OCI-M2 (cell line): Measurements from ENCODE around the gene RADIL.

Experiments
- DNase-seq: peaks from one replicate; lab custom pipeline; 2025; ENCODE audit not compliant: unreplicated experiment; lab: John Stamatoyannopoulos, UW

Gene RADIL

GRCh38 chr7:4783292-4783652, 100.2 kb downstream of the RADIL start:
- DNase-seq: no peak

GRCh38 chr7:4782333-4783291, 100.9 kb downstream of the RADIL start:
- DNase-seq: no peak

- no peak for DNase-seq
Observed at GRCh38 chr7:4781366-4782069, 102.0 kb downstream of the RADIL start.

GRCh38 chr7:4779118-4779517, 104.4 kb downstream of the RADIL start:
- no peak for DNase-seq

- DNase-seq: no peak
Observed at GRCh38 chr7:4775848-4776623, 107.5 kb downstream of the RADIL start.

- peak; percentile 15 for DNase-seq
Observed at GRCh38 chr7:4775250-4775847, 108.2 kb downstream of the RADIL start, which contains the start of gene AP5Z1. AP5Z1 (plus strand) TSS chr7:4775623; CDS start chr7:4775716, 93 bp downstream.

- no peak for DNase-seq
Observed at GRCh38 chr7:4774658-4775249, 108.8 kb downstream of the RADIL start.

GRCh38 chr7:4774007-4774406, 109.5 kb downstream of the RADIL start:
- no peak for DNase-seq

GRCh38 chr7:4772306-4772705, 111.2 kb downstream of the RADIL start:
- no peak for DNase-seq

GRCh38 chr7:4771737-4772136, 111.8 kb downstream of the RADIL start:
- DNase-seq: no peak

GRCh38 chr7:4770886-4771285, 112.6 kb downstream of the RADIL start:
- no peak for DNase-seq

GRCh38 chr7:4769761-4770160, 113.8 kb downstream of the RADIL start:
- DNase-seq: no peak

GRCh38 chr7:4768597-4769569, 114.6 kb downstream of the RADIL start:
- no peak for DNase-seq

GRCh38 chr7:4766666-4767519, 116.6 kb downstream of the RADIL start:
- DNase-seq: no peak

GRCh38 chr7:4765776-4766490, 117.6 kb downstream of the RADIL start:
- no peak for DNase-seq

- DNase-seq: no peak
Observed at GRCh38 chr7:4764402-4765007, 119.0 kb downstream of the RADIL start.

- DNase-seq: no peak
Observed at GRCh38 chr7:4763794-4764185, 119.7 kb downstream of the RADIL start.
